HG02759 (cell line): ENCODE results near the gene WDR91.

Source experiments
- ATAC-seq: cut with Tn5 transposase; IDR thresholded peaks from one replicate; pipeline ENCODE4 v1.9.1; 2021; ENCODE audit warnings: mild to moderate bottlenecking, moderate library complexity; ENCODE audit not compliant: unreplicated experiment

Gene WDR91

GRCh38 chr7:135199439-135199838 is 11.9 kb downstream of the WDR91 start:
- no peak for ATAC-seq

- ATAC-seq = no peak
Observed at GRCh38 chr7:135197906-135198655, 13.2 kb downstream of the WDR91 start.

GRCh38 chr7:135197343-135197742 is 14.0 kb downstream of the WDR91 start:
- peak; percentile 41 for ATAC-seq

DNA sequence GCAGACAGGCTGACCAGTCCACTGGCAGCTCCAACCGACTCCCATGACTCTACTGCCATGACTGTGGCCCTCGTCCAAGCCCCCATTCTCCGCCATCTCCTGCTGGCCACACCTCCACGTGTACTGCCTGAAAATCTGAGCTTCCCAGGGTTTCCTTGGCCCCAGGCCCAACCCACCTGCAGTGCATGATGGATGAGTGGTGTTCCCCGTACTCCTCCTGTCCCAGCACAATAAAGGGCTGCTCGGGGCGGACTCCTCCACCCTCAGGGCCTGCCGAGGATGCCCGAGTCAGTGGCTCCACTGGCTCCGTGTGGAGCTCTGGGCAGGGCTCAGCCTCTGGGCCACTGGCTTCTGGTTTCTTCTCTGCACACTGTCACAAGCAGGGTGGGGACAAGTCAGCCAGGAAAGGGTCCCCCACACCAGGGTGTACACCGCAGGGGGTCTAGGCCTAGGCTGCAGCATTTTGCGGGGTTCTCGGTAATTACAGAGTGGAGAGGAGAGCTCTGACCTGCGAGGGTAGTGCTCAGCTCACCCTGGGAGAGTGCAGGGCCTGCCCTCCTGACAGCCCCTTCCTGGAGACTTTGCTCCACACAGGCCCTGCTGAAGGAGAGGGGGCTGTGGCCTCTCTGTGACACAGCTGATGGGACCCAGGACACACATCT is 15.2 kb downstream of the WDR91 start:
- ATAC-seq = no peak

DNA sequence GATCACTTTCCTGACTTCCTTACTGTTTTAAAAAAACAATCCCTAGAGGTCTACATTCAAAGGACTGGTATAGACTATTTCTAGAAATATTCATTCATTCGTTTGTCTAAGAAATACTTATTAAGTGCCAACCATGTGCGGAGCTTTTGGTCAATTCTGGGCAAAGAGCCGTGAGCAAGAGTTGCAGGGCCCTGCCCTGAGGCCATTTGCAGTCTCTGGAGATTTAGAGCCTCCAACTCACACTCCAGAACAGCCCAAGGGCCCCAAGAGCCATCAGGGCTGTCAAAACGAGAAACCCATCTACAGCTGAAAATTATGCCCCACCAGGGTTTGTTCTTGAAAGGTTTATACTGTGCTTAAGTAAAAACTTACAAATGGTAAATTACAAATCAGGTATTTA is 16.2 kb downstream of the WDR91 start:
- ATAC-seq = no peak

GRCh38 chr7:135194494-135195095 is 16.7 kb downstream of the WDR91 start:
- ATAC-seq = no peak

GRCh38 chr7:135193615-135194081 is 17.7 kb downstream of the WDR91 start:
- ATAC-seq = no peak

- no peak for ATAC-seq
Observed at GRCh38 chr7:135192914-135193536, 18.3 kb downstream of the WDR91 start.

- no peak for ATAC-seq
Observed at GRCh38 chr7:135190703-135191102, 20.6 kb downstream of the WDR91 start.

DNA sequence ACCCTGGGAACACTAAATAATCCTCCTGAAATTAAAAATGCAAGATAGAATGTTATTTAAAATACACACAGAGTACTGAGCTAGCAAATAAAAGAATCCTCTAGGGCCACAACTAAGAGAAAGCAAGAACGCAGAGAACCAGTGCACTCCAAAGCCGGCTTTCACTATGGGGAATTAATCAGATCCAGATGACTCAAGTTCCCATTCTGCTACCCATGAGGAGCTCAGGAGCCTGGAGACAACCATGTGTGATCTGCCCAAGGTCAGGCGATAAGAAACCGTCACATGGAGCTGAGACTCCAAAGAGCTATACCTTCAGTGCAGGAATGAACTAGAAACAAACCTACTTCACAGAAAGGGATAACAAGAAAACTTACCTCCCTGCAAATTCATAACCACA is 21.4 kb downstream of the WDR91 start:
- ATAC-seq = no peak

GRCh38 chr7:135189221-135189662 is 22.1 kb downstream of the WDR91 start:
- no peak for ATAC-seq

DNA sequence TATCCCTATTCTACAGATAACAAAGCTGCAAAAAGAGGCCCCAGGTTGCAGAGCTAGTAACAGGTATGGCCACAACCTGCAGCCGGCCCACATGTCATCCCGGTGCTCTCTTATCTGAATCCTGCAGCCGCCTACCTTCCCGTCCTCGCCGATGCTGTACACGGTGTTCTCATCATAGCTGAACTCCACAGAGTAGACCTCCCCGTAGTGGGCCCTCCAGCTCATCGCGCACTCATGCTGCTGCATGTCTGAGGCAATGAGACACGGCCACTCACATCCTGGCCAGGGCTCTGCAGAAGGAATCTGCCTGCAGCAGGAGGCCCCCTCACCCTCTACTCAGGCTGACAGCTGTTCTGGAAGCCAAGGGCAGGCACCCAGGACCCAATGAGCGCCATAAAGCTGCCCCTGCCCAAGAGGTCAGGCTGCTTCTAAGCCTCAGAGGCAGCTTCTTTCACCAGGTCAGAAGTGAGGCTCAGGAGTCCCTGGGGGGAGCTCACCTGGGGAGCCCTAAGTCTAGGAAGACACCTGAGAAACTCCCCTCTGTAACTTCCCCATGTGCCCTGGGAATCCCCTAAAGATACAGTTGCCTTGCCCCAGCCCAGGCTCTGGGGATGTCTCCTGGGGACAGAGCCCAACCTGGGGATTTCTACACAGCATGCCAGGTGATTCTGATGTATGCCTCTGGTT is 22.9 kb downstream of the WDR91 start:
- peak; percentile 59 for ATAC-seq

DNA sequence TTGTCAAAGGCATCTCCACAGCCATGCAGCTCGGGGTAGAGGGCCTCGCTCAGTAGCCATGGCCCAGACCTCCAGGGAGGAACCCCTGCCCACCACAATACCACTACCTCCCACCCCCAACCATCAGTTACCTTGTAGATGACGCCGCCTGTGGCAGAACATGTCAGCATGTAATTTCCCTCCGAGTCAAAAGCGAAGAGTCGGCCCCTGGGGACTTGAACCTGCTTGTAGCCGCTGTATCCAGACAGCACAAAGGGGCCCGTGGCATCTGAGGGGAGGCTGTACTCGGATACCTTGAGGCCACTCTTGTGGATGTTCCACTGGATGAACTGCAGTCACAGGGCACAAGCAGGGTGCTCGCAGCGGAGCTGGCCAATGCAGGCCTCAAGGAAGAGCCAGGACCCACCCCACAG is 24.5 kb downstream of the WDR91 start:
- peak; percentile 65 for ATAC-seq

DNA sequence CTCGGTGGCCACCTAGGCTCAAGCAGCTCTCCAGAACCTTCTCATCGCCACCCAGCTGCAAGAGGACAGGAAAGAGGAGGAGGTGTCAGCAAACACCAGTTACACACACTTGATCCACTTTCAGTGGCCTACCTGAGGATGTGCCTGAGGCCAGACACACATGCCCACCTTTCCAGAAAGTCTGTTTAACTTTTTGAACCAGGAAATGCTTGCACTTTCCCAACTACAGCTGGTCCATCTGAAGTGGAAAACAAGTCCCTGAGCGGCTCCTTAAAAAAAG is 25.1 kb downstream of the WDR91 start:
- ATAC-seq = no peak

DNA sequence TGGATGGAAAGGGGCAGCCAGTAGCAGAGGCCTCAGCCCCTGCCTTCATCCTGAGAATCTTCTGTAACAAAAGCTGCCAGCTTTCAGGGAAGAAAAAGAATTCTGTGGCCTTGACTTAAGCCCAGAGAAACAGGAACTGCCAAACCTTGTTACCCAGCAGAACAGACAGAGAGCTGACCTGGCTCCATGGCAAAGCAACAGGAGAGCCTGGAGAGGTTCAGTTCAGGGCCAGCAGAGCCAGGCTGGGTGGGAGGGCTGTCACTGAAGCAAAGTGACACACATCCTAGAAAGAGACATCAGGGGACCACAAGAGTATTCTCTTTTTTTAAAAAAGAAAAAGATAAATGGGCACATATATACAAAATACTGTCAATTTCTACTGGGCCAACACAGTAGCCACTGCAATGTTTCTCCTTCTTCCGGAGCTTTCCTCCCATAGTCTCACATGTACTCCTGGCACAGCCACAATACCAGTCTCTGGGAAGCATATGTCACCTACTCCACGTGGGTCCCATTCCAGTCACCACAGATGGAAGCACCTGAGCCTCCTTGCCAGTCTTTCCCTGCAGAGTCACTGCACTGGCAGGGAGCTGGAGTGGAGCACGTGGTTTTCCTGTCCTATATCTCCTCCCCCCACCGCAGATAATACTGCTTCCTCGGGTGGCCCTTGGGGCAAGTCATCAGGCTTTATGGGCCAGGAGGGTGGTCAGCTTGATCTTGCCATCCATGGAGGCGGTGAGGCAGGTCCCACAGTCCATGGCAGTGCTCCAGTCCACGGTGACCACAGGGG is 25.7 kb downstream of the WDR91 start:
- ATAC-seq = no peak

- ATAC-seq = no peak
Observed at GRCh38 chr7:135184254-135184841, 27.0 kb downstream of the WDR91 start.

GRCh38 chr7:135183478-135183877 is 27.8 kb downstream of the WDR91 start:
- no peak for ATAC-seq

DNA sequence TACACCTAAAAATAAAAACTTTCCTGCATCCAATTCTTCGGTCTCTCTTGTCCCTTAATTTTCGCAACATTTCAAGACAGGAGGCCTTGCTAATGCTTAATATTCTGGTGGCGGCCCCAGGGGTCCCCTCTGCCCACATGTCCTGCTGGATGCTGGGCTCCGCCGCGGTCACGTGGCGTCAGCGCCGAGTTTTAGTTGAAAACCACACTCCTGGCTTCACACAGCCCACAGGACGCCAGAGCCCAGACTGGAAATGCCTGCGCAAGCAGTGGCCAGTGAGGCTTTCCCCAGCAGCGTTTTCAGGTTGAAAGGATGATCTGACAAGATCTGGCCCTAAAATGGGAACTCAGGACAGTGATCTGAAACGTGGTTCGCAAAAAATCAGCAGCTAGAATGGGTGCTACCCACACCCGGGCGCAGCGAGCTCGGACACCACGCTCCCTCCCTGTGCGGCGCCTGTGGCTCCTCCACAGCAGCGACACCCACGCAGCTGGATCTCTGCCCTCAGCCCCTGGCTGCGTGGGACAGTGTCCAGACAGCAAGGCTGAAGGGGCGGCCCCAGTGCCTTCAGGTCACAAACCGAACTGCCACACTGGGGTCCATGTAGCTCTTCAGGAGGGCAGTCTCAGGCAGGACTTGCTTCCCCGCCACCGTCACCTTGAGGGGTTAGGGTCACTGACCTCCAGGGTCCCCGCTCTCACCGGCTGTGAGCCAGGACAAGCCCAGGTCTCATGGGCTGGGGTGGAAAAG is 29.2 kb downstream of the WDR91 start:
- ATAC-seq = no peak

DNA sequence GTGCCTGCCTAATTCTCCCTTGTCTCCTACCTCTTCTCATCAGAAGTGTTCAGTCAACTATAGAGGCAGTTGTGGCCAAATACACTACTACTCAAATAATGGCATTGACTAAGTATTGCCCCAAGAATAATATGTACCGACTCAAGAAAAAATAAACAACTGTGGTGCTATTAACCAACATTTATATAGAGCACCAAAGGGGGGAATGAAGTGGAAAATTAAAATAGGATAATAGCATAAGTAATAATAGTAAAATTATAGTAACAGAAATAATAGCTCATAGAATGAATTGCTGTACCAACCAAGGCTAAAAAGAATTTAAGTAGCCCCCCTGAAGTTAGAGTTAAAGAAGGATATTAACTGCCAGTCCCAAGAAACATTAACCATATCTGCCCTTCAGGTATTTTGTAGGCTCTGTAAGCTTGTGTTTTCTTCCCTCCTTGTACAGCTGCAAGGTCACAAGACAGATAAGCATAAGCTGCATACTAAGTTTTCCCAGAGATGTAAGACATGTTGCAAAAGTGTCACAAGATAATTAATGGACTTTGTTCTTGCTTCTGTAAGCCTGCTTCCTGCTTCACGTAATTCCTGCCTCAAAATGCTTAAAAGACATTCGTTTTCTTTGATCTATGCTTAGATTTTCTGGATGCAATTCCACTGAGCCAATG is 29.9 kb downstream of the WDR91 start:
- no peak for ATAC-seq
